Right ventricle myocardium inferior (tissue), 1 donor: Measurements from ENCODE around the gene TMX4. TPM values are rescaled to one million over a fixed set of nuclear protein-coding genes. Genes with fewer than 3 reads are reported as not detected.
"Not testable (repeated sequence)": the region's sequence is repeated elsewhere in the genome, so short reads cannot be mapped to it uniquely, and the experiment has no call there.

Experiments
- ATAC-seq: fragments of 200-7000 bp; cut with Tn5 transposase; one replicate; pipeline ENCODE4 v1.9.1; 2020; ENCODE audit warnings: mild to moderate bottlenecking, moderate library complexity
- DNase-seq: peaks from one replicate; pipeline ENCODE4 v3.0.0; 2021; ENCODE audit errors: missing footprints
- intact Hi-C: fragments of 100-400 bp; cut with DNase I; formaldehyde crosslinking; loops from one replicate; pipeline ENCODE4 v1.11.0; 2022
- total RNA-seq: library from RNA; stranded (reverse); fragmentation: NEBNext Ultra II Directional; extraction: Animal tissue kit (Norgen Biotek cat#: 25700); gene quantifications from one replicate; pipeline ENCODE4 v1.2.1, GENCODE V29; 2021
- donor health status: DM: no; HTN: yes; CAD: no; lungs with severe emphysema.

Gene TMX4
- total RNA-seq, 1 donor from 2014 or later, result 114 TPM

- intact Hi-C loops, result no loop called here
- DNase-seq (no peak), ATAC-seq (no peak)
These were observed 39.1 kb downstream of the TMX4 start for GRCh38 chr20:7980332-7981046.

- intact Hi-C loops, result no loop called here
- no peak for ATAC-seq
- no peak for DNase-seq
These were observed 41.9 kb downstream of the TMX4 start for GRCh38 chr20:7977709-7978108.

GRCh38 chr20:7975851-7976414 is 43.6 kb downstream of the TMX4 start:
- intact Hi-C loops, result no loop called here
- DNase-seq (no peak), ATAC-seq (no peak)

DNA sequence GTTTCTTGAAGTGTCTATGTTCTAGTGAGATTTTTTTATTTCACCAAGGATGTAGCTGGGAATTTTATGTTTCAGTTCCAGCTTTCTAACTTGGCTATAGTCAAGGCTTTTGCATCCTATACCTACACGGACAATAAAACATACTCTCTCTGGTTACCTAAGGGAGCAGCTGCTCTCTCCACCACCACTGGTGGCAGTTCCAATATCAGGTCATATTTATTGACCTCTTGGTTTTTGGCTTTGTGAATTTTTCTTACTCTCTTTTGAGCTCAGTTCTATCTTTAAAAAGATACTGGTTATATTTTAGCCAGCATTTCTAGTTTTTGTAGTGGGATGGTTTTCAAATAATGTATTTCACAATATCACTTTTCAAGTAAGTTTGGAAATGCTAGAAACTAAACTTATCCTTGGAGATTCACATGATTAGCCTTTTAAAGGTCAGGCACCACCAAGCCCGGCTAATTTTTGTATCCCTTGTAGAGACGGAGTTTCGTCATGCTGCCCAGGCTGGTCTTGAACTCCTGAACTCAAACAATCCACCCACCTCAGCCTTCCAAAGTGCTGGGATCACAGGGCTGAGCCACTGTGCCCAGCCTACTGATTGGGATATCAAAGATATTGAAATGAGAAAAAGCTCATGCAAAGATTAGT is 44.7 kb downstream of the TMX4 start:
- intact Hi-C loops, result no loop called here
- DNase-seq (no peak), ATAC-seq (no peak)

DNA sequence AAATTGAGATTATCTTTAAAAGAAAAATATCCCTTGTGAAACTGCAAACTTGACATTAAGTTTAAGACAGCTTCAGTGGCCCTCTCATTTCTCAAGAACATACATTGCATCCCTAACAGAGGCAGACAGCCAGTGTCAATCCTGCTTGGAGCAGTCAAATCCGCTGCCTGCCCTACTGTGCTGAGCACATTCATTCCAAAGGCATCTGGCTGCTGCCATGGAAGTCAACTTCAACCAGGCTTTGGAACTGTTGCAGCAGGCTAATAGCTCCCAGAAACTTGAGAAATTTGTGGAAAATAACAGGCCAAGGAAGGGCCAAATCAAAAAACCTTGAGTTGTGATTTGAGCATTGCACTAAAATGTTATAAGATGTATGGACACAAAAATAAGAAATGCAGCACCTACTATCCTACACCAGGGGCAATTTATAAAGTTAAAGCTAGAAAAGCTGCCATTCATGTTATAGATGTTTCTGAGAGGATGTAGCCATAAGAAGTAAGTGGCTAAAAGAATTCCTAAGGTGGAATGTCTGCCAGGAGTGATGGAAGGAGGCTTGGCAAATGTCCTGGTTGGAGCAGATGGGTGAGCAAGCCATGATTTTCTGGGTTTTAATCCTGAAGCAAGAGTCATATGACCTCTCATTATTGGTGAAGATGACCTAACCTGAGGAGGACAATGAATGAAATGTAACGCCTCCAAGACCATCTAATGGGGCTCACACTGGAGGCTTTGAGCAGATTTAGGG is 47.9 kb downstream of the TMX4 start:
- DNase-seq (no peak), ATAC-seq (no peak)
- intact Hi-C loops, result no loop called here

DNA sequence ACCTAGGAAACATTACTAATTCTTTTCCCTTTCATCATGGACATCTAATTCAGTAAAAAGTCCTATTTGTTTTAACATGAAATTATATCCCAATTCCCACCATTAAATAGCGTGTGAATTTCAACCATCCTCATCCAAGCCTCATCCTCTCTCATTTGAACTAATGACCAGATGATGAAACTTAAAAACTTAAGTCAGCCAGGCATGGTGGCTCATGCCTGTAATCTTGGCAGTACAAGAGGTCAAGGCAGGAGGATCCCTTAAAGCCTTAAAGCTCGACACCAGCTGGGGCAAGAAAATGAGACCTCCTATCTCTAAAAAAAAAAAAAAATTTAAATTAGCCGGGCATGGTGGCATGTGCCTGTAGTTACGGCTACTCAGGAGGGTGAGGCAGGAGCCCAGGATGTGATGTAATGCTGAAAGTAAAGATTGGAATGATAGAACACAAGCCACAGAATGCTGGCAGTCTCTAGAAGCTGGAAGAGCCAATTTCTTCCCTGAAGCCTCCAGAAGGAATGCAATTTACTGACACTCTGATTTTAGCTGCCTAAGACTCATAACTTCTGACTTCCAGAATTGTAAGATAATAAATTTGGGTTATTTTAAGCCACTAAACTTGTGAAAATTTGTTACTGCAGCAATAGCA is 52.2 kb downstream of the TMX4 start:
- DNase-seq, result no peak
- intact Hi-C loops, result no loop called here
- ATAC-seq, result peak; percentile 72

DNA sequence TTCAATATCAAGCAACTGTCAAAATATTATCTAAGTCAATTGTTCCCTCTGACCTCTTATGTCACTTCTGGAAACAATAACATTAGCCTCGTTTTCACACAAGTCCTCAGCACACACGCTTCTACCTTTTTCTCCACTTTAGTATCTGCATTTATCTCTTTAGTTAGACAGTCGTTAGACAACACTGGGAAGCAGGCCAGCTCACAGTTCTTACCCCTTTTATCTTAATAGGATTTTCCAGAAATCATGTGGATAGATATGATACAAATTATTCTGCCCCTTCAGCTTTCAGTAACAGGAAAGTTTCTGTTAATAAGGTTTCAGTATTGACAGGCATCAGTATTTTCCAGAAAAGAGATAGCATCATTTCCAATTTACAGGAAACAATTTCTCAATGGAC is 53.4 kb downstream of the TMX4 start:
- ATAC-seq (no peak), DNase-seq (no peak)
- intact Hi-C loops, result no loop called here

DNA sequence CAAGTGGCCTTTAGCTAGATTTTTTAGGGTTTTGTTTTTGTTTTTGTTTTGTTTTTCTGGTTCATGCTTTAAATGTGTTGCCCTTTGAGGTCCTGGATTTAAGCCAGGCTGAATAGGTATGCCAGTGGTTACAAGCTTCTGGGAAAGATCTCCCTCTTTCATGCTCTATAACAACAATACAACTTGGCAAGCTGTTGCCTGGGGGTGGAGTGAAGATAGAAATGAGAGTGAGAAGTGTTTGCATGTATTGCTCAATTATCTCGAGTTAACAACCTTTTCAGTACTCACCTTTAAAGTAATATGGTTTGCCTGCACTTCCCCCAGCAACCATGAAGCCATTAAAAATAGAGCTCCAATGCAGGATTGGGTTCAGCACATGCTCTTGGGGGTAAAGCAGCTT is 60.1 kb downstream of the TMX4 start:
- intact Hi-C loops, result no loop called here
- ATAC-seq (no peak), DNase-seq (no peak)

- not testable (repeated sequence) for ATAC-seq
These were observed 63.0 kb downstream of the TMX4 start for GRCh38 chr20:7956561-7956960.

GRCh38 chr20:7950387-7950786 is 69.2 kb downstream of the TMX4 start:
- DNase-seq (no peak), ATAC-seq (no peak)
- intact Hi-C loops, result no loop called here

More at GRCh38 chr20:7956561-7956960, 63.0 kb downstream of the TMX4 start:
- DNase-seq, intact Hi-C loops: not testable (repeated sequence)

GRCh38 chr20:7943891-7944290 is 75.7 kb downstream of the TMX4 start:
- intact Hi-C loops, result no loop called here
- ATAC-seq, result no peak
- no peak for DNase-seq

GRCh38 chr20:7940341-7940740 is 79.2 kb downstream of the TMX4 start, which contains the start of gene HAO1:
TSS of gene HAO1 (minus strand) at chr20:7940458. CDS start at chr20:7940422, 36 bp downstream.
- intact Hi-C loops, result no loop called here
- no peak for DNase-seq
- ATAC-seq, result no peak

DNA sequence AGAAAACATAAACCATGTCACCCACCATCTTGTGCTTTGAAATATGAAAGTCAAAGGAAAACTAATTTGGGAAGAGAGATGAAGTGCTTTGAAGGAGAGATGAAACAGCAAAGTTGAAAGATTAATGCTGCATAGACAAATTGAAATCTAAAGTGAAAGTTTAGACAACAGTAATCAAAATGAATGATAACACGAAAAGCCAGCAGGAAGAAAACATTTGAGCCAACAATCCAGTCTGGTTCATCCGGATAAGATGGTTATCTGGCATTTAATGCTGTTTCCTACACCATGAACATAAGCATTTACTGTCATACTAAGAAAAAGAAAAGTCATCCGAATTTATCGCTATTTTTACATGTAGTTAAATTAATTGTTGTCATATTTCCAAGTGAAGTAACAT is 79.9 kb downstream of the TMX4 start:
- ATAC-seq, result no peak
- intact Hi-C loops, result loop anchor here (5.0 kb wide), 1 partner anchor 783 kb away; no protein-coding TSS in a partner anchor
- DNase-seq, result no peak

DNA sequence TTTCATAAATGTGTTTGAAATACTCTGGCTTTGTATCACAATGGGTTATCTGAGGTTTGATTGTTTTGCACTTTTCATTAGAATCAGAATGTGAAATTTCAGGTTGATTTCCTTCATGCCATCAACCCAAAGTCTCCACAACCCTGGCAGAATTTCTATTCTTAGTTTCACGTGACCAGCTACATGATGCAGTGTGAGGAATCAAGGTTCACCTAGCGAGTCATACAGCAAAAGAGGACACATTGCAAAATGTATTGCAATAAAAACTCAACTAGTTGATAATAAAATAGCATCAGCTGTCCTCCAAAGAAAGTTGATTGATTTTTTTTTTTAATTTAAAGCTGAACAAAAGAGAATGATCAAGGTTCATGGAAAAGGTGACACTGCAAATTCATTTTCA is 81.5 kb downstream of the TMX4 start:
- DNase-seq (no peak), ATAC-seq (no peak)
- intact Hi-C loops, result loop anchor here (5.0 kb wide), 1 partner anchor 784 kb away; no protein-coding TSS in a partner anchor

DNA sequence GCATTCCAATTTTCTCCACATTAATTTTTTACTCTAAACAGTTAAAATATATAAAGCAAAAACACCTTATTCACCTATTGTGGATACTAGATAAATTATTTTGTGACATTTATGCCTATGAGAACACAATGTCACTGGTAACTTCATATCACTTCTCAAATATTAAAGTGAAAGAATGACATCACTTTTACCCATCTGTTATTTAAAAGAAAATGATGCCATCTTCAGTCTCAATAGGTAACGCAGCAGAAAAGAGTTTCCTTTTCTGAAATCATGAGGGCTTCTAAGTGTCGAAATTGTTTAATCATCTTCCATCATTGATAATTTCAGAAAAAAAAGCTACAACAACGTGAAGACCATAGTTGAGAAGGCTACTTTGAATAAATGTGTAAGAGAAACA is 82.2 kb downstream of the TMX4 start:
- no peak for DNase-seq
- intact Hi-C loops, result loop anchor here (5.0 kb wide), 1 partner anchor 785 kb away; no protein-coding TSS in a partner anchor
- no peak for ATAC-seq

DNA sequence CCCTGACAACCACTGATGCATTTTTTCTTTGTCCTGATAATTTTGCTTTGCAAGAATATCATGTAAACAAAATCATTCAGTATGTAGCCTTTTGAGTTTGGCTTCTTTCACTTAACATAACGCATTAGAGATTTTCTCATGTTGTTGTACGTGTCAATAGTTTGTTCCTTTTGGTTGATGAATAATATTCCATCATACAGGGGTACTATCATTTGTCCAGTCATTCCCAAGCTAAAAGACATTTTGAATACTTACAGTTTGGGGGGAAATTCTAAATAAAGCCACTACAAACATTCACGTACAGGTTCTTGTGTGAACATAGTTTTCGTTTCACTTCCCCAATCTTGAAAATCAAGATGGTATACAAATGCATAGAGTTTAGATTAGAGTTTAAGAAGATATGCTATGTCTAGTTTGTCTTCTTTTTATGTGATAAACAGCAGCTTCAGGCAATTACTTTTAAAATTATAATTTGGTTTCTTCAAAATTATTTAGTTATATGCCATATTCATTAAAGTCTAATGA is 84.5 kb downstream of the TMX4 start:
- intact Hi-C loops, result loop anchor here (5.0 kb wide), 1 partner anchor 787 kb away; no protein-coding TSS in a partner anchor
- DNase-seq, result no peak
- ATAC-seq, result no peak

DNA sequence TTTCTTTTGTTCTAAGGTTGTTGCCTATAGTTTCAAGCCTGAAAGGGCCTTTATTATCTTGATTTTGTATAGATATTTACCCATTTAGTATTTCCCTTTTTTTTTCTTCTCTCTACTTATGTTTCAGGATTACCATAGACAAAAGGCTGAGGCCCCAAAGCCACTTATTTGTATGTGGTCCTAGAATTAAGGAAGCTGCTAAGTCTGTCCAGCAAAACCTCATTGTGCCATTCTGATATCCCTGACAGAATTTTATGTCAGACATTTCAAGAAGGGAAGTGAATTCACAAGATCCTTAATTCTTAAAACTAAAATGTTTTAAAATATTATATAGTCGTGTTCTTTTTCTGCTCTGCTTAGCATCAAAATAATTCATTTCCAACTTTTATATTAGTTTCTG is 86.2 kb downstream of the TMX4 start:
- no peak for ATAC-seq
- intact Hi-C loops, result no loop called here

DNA sequence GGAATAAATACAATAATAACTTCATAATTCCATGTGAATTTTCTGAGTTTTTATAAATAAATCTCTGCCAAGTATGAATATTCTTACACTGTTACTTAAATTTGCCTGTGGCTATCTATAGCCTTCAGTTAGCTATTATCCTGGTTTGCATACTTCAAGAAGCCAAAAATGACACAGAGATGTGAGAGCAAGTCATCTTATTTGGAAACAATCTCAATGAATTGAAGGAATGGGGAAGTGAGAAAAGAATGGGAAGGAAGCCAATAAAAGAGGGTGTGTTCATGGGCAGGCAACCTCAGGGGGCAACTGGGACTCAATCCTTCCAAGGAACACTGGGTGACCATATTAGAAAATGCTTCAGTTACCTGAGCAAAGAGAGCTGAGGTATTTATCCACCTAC is 89.2 kb downstream of the TMX4 start:
- ATAC-seq (no peak), DNase-seq (no peak)
- intact Hi-C loops, result no loop called here

More for the DNA sequence above, 86.2 kb downstream of the TMX4 start:
- no peak for DNase-seq
